Measurements from ENCODE around the gene ZSCAN10.
"Not testable (repeated sequence)": the region's sequence is repeated elsewhere in the genome, so short reads cannot be mapped to it uniquely, and the experiment has no call there.

DNA sequence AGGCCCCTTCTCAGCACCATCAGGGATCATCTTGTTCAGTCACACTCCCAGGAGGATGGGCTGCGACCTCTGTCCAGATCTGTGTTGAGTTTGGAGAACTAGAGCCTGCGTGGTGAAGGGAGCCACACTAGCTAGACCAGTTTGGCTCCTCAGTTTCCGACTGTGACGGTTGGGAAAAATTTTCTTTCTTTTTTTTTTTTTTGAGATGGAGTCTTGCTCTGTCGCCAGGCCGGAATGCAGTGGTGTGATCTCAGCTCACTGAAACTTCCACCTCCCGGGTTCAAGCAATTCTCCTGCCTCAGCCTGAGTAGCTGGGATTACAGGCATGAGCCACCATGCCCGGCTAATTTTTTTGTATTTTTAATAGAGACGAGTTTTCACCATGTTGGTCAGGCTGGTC lies 40.5 kb upstream of the ZSCAN10 start:
- TF ChIP-seq POLR2A (IDR thresholded peaks at IDR 0.05; ENCODE audit: low read depth, low read length); POU2F2 (IDR thresholded peaks at IDR 0.05; ENCODE audit: low read depth, low read length); TAF1 (IDR thresholded peaks at IDR 0.05; ENCODE audit: low read depth, low read length); PAX5 (IDR thresholded peaks at IDR 0.05; ENCODE audit: insufficient read depth, low read length, severe bottlenecking); POLR2AphosphoS5 (IDR thresholded peaks at IDR 0.05; ENCODE audit: low read depth, low read length): not testable (repeated sequence)

Data from GM12891 (cell line).